ENCODE data around the gene RFC3.

DNA sequence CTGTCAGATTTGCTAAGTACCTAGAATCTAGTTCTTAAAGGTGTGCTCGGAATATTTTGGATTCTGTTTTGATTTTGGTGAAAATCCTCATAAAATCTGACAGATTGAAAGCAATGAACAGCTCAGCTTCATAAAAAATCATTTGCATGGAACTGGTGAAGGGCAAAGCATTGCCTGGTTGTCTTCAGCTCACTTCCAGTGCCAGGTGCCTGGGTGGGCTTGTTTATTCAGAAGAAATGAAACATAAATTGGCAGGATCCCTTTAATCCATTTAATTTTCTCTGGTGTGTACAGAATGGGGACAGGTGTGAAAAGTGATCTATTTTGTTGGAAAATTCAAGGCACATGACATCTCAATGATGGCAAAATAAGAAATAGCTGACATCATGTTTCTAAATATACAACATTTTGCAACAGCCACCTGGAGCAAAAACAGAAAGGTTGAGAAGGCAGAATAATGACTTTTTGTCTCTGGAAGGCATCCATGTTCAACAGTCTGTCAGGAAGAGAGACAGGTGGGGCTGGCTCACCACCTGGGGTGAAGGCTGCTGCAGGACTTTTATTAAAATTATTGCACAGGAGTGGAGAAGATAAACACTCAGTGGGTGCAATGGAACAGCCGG, 52.2 kb downstream of the RFC3 start:
- TF ChIP-seq, protein P1, sequence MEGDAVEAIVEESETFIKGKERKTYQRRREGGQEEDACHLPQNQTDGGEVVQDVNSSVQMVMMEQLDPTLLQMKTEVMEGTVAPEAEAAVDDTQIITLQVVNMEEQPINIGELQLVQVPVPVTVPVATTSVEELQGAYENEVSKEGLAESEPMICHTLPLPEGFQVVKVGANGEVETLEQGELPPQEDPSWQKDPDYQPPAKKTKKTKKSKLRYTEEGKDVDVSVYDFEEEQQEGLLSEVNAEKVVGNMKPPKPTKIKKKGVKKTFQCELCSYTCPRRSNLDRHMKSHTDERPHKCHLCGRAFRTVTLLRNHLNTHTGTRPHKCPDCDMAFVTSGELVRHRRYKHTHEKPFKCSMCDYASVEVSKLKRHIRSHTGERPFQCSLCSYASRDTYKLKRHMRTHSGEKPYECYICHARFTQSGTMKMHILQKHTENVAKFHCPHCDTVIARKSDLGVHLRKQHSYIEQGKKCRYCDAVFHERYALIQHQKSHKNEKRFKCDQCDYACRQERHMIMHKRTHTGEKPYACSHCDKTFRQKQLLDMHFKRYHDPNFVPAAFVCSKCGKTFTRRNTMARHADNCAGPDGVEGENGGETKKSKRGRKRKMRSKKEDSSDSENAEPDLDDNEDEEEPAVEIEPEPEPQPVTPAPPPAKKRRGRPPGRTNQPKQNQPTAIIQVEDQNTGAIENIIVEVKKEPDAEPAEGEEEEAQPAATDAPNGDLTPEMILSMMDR (conservative IDR thresholded peaks at IDR 0.05; ENCODE audit: low read length), result no peak
- no peak for TF ChIP-seq EZH2phosphoT487 (IDR thresholded peaks at IDR 0.05; ENCODE audit: borderline replicate concordance)

All from Loucy (cell line).